NCI-H2029 treated with DMSO at 0.1 percent for 48 hours (cell line): ENCODE data around the gene ACTL10.
"Not testable (repeated sequence)": the region's sequence is repeated elsewhere in the genome, so short reads cannot be mapped to it uniquely, and the experiment has no call there.

Experiments used
- DNase-seq: peaks from one replicate; lab custom pipeline; 2025; lab: John Stamatoyannopoulos, UW

ACTL10 gene

GRCh38 chr20:33697129-33697528 lies 30.4 kb downstream of the ACTL10 start:
- no peak for DNase-seq

DNA sequence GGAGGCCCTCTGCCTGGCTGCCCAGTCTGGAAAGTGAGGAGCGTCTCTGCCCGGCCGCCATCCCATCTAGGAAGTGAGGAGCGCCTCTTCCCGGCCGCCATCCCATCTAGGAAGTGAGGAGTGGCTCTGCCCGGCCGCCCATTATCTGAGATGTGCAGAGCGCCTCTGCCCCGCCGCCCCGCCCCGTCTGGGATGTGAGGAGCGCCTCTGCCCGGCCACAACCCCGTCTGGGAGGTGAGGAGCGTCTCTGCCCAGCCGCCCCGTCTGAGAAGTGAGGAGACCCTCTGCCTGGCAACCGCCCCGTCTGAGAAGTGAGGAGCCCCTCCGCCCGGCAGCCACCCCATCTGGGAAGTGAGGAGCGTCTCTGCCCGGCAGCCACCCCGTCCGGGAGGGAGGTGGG lies 32.2 kb downstream of the ACTL10 start:
- DNase-seq = not testable (repeated sequence)

GRCh38 chr20:33700696-33701441 lies 34.1 kb downstream of the ACTL10 start:
- not testable (repeated sequence) for DNase-seq

DNA sequence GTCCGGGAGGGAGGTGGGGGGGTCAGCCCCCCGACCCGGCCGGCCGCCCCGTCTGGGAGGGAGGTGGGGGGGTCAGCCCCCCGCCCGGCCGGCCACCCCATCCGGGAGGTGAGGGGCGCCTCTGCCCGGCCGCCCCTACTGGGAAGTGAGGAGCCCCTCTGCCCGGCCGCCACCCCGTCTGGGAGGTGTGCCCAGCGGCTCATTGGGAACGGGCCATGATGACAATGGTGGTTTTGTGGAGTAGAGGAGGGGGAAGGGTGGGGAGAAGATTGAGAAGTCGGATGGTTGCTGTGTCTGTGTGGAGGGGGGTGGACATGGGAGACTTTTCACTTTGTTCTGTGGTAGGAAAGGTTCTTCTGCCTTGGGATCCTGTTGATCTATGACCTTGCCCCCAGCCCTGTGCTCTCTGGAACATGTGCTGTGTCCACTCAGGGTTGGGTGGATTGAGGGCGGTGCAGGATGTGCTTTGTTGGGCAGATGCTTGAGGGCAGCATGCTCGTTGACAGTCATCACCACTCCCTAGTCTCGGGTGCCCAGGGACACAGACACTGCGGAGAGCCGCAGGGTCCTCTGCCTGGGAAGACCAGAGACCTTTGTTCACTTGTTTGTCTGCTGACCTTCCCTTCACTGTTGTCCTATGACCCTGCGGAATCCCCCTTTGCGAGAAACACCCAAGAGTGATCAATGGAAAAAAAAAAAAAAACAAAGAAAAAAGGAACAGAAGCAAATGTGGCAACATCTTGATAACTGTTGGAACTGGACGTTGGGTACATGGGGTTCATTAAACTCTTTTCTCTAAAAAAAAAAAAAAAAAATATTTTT lies 35.1 kb downstream of the ACTL10 start:
- DNase-seq = no peak

GRCh38 chr20:33702861-33703260 lies 36.1 kb downstream of the ACTL10 start:
- DNase-seq = peak; percentile 34

- no peak for DNase-seq
These were observed 36.9 kb downstream of the ACTL10 start for GRCh38 chr20:33703498-33704137.

DNA sequence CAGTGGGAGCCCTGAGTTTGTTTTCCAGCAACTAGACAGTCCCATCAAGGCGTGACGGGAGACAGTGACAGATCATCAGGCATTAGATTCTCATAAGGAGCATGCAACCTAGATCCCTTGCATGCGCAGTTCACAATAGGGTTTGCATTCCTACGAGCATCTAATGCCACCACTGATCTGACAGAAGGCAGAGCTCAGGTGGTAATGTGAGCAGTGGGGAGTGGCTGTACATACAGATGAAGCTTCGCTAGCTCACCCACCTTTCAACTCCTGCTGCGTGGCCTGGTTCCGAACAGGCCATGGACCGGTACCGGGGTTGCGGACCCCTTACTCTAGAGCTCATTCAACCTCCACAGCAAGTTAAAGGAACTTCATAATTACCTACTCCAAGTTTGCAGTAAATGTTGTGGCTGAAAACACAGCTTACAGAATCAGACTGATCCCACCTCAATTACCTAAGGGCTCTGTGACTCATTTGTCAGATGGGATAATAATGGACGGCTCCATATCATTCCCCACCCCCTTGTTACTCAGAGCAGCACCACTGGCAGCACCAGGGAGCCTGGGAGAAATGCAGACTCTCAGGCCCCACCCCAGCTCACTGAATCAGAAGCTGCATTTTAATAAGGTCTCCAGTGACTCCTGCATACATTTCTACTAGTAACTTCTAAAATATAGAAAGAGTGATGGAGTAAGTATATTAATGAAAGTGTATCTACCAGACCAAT lies 37.6 kb downstream of the ACTL10 start:
- DNase-seq = no peak

DNA sequence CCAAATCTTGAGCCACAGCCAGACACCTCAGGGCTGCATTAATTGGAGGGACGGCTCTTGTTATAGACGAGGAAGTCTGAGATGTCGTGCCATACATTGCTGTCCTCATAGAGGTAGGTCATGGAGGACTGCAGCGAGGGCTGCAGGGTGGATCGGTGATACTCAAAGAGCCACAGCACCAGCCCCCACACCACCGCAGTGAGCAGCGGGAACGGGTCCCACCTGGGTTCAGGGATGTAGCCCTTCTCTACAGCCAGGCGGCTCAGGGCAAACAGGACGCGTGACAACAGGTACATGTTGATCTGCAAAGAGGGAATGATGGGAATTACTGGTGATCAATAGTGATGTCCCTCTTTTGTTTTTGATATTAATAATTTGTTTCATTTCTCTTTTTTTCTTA lies 40.9 kb downstream of the ACTL10 start:
- no peak for DNase-seq

DNA sequence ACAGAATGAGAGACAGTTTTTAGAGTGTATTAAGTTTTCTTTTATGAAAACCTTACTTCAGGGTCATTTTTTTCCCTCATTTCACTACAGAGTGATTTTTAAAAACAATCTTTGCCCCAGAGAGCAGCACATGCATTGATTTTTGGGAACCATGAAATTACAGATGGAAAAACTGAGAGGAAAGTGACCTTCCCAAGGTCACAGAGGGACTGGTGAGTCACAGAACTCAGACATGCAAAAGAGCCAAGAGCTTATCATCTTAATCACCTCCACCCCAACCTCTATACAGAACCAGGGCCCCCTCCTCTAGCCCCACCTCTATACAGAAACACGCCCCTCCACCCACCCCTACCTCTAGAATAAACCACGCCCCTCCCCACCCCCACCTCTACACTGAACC lies 42.7 kb downstream of the ACTL10 start:
- no peak for DNase-seq

DNA sequence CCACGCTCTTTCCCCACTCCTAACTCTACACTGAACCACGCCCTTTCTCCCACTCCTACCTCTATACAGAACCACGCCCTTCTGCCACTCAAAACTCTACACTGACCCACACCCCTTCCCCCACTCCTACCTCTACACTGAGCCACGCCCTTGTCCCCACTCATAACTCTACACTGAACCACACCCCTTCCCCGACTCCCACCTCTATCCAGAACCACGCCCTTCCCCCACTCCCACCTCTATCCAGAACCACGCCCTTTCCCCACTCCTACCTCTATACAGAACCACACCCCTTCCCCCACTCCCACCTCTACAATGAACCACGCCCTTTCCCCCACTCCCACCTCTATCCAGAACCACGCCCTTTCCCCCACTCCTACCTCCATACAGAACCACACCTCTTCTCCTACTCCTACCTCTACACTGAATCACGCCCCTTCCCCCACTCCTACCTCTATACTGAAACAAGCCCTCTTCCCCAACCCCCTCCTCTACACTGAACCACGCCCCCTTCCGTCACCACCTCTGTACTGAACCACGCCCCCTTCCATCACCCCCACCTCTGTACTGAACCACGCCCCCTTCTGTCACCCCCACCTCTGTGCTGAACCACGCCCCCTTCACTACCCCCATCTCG lies 43.3 kb downstream of the ACTL10 start:
- no peak for DNase-seq

DNA sequence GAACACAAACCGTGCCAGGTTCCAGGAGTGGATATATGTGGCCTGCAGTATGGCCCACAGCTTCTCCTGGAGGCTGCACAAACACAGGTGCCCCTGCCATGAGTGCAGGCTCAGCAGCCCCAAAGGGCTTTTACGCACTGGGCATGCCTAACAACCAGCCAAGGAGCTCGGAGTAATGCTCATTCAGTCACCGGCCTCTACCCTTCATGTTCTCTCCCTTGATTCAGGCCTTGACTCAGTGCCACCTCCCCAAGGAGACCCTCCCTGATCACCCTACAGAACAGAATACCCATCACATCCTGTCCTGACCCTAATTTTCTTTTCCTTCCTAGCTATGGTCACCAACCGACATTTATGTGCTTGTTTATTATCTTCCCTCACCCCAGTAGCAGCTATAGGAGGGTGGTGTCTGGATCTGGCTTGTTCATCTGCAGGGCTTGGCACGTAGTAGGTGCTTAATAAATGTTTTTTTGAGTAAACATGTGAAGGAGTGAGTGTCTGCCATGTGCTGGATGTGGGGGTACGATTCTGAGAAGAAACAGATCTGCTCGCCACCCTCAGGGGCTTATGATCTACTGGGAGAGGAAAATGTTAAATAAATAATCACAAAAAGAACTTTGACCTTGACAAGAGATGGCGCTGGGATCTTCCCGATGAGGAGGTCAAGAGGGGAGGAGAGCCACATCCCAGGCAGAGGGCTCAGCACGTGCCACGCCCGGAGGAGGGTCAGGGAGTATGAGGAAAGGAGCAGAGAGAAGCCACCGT lies 44.1 kb downstream of the ACTL10 start:
- no peak for DNase-seq

DNA sequence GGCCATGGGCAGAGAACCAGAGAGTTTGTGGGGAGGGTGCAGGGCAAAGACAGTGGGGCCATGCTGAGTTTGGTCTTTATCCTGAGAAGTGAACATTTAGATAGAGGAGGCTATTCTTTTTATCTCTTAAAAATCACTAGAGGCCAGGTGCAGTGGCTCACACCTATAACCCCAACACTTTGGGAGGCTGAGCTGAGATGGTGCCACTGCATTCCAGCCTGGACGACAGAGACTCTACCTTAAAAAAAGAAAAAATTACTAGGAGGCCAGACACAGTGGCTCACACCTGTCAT lies 44.6 kb downstream of the ACTL10 start:
- no peak for DNase-seq

- no peak for DNase-seq
These were observed 47.2 kb downstream of the ACTL10 start for GRCh38 chr20:33713865-33714367.

GRCh38 chr20:33716498-33716897 lies 49.8 kb downstream of the ACTL10 start:
- no peak for DNase-seq
